Stimulated activated naive B cell treated with anti-CD40 and anti-IgM and Interleukin-4, amounts not matched to agents 10 μg/mL and 1 μg/mL and 100 μg/mL, for 72 hours (primary cell): ENCODE measurements around the gene TFDP1.

ENCODE experiments used
- ATAC-seq, 2 donors: fragments of 150-1000 bp; cut with Tn5 transposase; replicated peaks; 2 replicates each; pipeline ENCODE4 v1.10.0; 2021; ENCODE audit warnings: moderate library complexity in 1 of 2
- DNase-seq: peaks from one replicate; pipeline ENCODE4 v3.0.0; 2021
- H3K27ac Mint-ChIP-seq: one replicate; pipeline ENCODE4 v1.8.0; 2022; ENCODE audit warnings: mild to moderate bottlenecking, mixed read lengths
- H3K27me3 Mint-ChIP-seq, 2 donors: one replicate each; pipeline ENCODE4 v1.8.0; 2022; ENCODE audit warnings: mixed read lengths in 2 of 2
- H3K36me3 Mint-ChIP-seq, 2 donors: one replicate each; pipeline ENCODE4 v1.8.0; 2022; ENCODE audit warnings: mixed read lengths in 2 of 2, mild to moderate bottlenecking in 1 of 2
- H3K4me1 Mint-ChIP-seq, 2 donors: one replicate each; pipeline ENCODE4 v1.8.0; 2022; ENCODE audit warnings: mixed read lengths in 2 of 2, mild to moderate bottlenecking in 1 of 2
- H3K4me3 Mint-ChIP-seq, 2 donors: one replicate each; pipeline ENCODE4 v1.8.0; 2022; ENCODE audit warnings: mild to moderate bottlenecking in 2 of 2, mixed read lengths in 2 of 2, moderate library complexity in 1 of 2
- H3K9me3 Mint-ChIP-seq, 2 donors: one replicate each; pipeline ENCODE4 v1.8.0; 2022; ENCODE audit warnings: mixed read lengths in 2 of 2, mild to moderate bottlenecking in 1 of 2

TFDP1 gene

GRCh38 chr13:113567681-113568080, 16.9 kb upstream of the TFDP1 start:
- Mint-ChIP-seq H3K27ac (no peak overlapping the region), H3K9me3 (peaks cover 0 to 2% of the 10 kb centered on the region in 2 donors), H3K4me1 (no peaks in the 10 kb centered on the region), H3K36me3 (no peaks in the 10 kb centered on the region), H3K4me3 (no peak overlapping the region), H3K27me3 (peaks cover 35 to 56% of the 10 kb centered on the region in 2 donors)
- DNase-seq = no peak
- no peak for ATAC-seq

- no peak for ATAC-seq
- Mint-ChIP-seq H3K36me3 (peaks cover 0 to 4% of the 10 kb centered on the region in 2 donors), H3K4me1 (no peaks in the 10 kb centered on the region), H3K27ac (no peak overlapping the region), H3K9me3 (peaks cover 14 to 15% of the 10 kb centered on the region in 2 donors), H3K4me3 (no peak overlapping the region), H3K27me3 (peaks cover 20 to 36% of the 10 kb centered on the region in 2 donors)
- DNase-seq = no peak
These were observed 11.5 kb upstream of the TFDP1 start for GRCh38 chr13:113573065-113573464.

GRCh38 chr13:113576597-113576996, 8.0 kb upstream of the TFDP1 start:
- Mint-ChIP-seq H3K27ac (no peak overlapping the region), H3K36me3 (peaks cover 0 to 4% of the 10 kb centered on the region in 2 donors), H3K4me1 (no peaks in the 10 kb centered on the region), H3K4me3 (no peak overlapping the region), H3K27me3 (peaks cover 14 to 17% of the 10 kb centered on the region in 2 donors), H3K9me3 (peaks cover 15 to 18% of the 10 kb centered on the region in 2 donors)
- ATAC-seq (no peak), DNase-seq (no peak)

DNA sequence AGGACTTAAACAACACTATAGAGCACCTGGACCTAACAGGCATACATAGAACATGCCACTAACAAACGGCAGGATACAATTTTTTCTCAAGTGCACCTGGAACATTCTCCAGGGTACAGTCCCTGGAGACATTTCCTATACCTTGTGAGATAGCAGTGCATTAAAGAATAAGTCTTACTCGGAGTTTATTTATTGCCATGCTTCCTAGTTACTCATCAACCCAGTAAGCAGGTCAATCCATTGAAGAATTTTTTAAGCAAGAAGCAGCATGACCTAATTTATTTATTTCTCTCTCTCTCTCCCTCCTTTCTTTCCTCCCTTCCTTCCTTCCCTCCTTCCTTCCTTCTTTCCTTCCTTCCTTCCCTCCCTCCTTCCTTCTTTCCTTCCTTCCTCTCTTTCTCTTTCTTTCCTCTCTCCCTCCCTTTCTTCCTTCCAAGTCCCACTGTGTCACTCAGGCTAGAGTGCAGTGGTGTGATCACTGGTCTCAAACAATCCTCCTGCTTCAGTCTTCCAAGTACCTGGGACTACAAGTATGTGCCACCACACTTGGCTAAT, 6.6 kb upstream of the TFDP1 start:
- H3K4me1 Mint-ChIP-seq = no peaks in the 10 kb centered on the region
- no peak for ATAC-seq
- H3K9me3 Mint-ChIP-seq = peaks cover 13 to 18% of the 10 kb centered on the region in 2 donors
- peaks cover 0 to 4% of the 10 kb centered on the region in 2 donors for H3K36me3 Mint-ChIP-seq
- H3K27ac Mint-ChIP-seq = no peak overlapping the region
- H3K4me3 Mint-ChIP-seq = no peak overlapping the region
- DNase-seq = no peak
- peaks cover 12 to 14% of the 10 kb centered on the region in 2 donors for H3K27me3 Mint-ChIP-seq

DNA sequence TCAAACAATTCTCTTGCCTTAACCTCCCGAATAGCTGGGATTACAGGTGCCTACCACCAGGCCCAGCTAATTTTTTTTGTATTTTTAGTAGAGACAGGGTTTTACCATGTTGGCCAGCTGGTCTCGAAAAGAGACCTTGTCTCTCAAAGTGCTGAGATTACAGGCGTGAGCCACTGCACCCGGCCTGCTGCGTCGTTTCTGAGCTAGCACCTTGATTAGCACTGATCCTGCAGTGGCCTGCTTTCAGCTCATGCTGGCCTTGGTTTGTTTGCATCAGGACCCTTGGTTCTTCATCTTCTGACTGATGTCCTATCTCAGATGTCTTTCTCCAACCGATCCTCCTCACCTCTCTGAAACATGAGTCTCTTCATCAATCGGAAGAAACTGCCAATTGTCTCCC, 4.9 kb upstream of the TFDP1 start:
- Mint-ChIP-seq H3K27me3 (peaks cover 5 to 8% of the 10 kb centered on the region in 2 donors), H3K4me3 (no peak overlapping the region), H3K4me1 (peaks cover 7 to 8% of the 10 kb centered on the region in 2 donors), H3K36me3 (peaks cover 4% of the 10 kb centered on the region in 2 donors), H3K27ac (no peak overlapping the region), H3K9me3 (peaks cover 10 to 13% of the 10 kb centered on the region in 2 donors)
- DNase-seq (no peak), ATAC-seq (no peak)

DNA sequence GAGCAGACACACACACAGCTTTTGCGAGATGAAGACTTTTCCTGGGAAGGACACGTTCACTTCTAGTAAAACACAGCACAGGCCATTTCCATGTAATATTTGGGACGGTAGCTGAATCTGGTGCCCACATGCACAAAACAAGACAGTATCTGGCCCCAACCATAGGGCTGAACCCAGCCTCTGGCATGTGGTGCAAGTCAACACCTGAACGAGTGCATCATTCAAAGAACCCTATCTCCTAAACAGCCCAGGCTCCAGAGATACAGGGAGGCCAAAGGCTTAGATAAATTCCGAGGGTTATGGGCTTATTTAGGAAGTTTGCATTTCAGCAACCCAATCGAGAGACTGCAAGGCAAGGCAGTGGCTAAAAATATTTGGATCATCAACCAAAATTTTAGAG, 2.7 kb upstream of the TFDP1 start:
- no peak overlapping the region for H3K4me3 Mint-ChIP-seq

GRCh38 chr13:113582841-113583631, 1.5 kb upstream of the TFDP1 start:
- Mint-ChIP-seq H3K4me1 (peaks cover 13 to 23% of the 10 kb centered on the region in 2 donors), H3K9me3 (peaks cover 2 to 3% of the 10 kb centered on the region in 2 donors), H3K4me3 (peak overlapping the region; percentile 1 to 67), H3K27me3 (peaks cover 0 to 3% of the 10 kb centered on the region in 2 donors), H3K36me3 (peaks cover 9 to 11% of the 10 kb centered on the region in 2 donors), H3K27ac (no peak overlapping the region)
- ATAC-seq (no peak), DNase-seq (no peak)

More for the DNA sequence above, 2.7 kb upstream of the TFDP1 start:
- Mint-ChIP-seq H3K4me1 (peaks cover 10 to 17% of the 10 kb centered on the region in 2 donors), H3K27ac (no peak overlapping the region), H3K9me3 (peaks cover 6 to 9% of the 10 kb centered on the region in 2 donors), H3K36me3 (peaks cover 4 to 6% of the 10 kb centered on the region in 2 donors), H3K27me3 (peaks cover 5% of the 10 kb centered on the region in 2 donors)
- DNase-seq (no peak), ATAC-seq (no peak)

DNA sequence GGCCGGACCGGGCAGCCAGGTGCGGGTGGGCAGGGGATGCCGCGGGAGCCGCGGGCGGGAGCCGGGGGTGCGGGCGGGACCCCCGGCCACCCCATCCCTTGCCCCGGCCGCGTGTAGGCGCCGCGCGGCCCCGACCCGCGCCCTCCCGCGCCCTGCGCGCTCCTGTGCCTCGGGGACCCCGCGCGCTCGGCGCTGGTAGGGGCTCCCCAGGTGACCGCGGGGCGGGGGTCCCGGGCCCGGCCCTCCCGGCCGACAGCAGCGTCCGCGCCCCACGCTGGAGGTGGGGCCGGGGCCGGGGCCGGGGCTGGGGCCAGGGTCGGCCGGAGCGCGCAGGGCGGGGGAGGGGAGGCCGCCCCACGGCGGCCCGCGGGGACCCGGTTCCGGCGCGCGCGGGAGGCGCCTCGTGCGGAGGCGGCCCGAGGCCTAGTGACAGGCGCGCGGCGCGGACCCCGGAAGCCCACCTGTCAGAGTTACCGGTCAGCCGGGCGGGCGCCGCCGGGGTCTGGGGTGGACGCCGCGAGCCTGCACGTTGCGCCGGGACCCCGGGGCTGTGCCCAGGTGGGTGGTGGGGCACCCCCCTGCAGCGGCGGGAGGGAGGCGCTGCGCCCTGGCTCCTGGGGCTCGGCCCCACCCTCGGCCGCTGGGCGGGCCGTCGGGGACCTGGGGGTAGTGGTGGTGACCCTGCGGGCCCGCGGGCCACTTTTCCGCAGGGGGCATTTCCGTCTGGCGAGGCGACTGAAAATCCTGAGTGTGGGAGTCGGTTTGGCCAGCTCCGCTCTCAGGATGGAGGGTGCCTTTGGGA, 518 bp downstream of the TFDP1 start:
- Mint-ChIP-seq H3K4me1 (peaks cover 19 to 34% of the 10 kb centered on the region in 2 donors), H3K36me3 (peaks cover 22 to 24% of the 10 kb centered on the region in 2 donors), H3K27ac (peak overlapping the region; percentile 84), H3K4me3 (peak overlapping the region; percentile 81 to 82), H3K9me3 (no peaks in the 10 kb centered on the region), H3K27me3 (no peaks in the 10 kb centered on the region)
- DNase-seq = peak; percentile 21
- ATAC-seq = peak; percentile 49 to 53

- peak overlapping the region; percentile 81 to 82 for H3K4me3 Mint-ChIP-seq
- H3K36me3 Mint-ChIP-seq = peaks cover 29% of the 10 kb centered on the region in 2 donors
- ATAC-seq (no peak), DNase-seq (no peak)
- no peaks in the 10 kb centered on the region for H3K27me3 Mint-ChIP-seq
- peaks cover 19 to 34% of the 10 kb centered on the region in 2 donors for H3K4me1 Mint-ChIP-seq
- H3K9me3 Mint-ChIP-seq = no peaks in the 10 kb centered on the region
- H3K27ac Mint-ChIP-seq = peak overlapping the region; percentile 84
These were observed 1.3 kb downstream of the TFDP1 start for GRCh38 chr13:113585896-113586295.

GRCh38 chr13:113586661-113587479, 2.3 kb downstream of the TFDP1 start:
- ATAC-seq = no peak
- no peak for DNase-seq
- Mint-ChIP-seq H3K27ac (no peak overlapping the region), H3K27me3 (no peaks in the 10 kb centered on the region), H3K36me3 (peaks cover 33 to 35% of the 10 kb centered on the region in 2 donors), H3K4me3 (peak overlapping the region; percentile 39 to 81), H3K9me3 (no peaks in the 10 kb centered on the region), H3K4me1 (peaks cover 19 to 34% of the 10 kb centered on the region in 2 donors)

GRCh38 chr13:113588394-113589111, 4.0 kb downstream of the TFDP1 start:
- H3K36me3 Mint-ChIP-seq = peaks cover 42 to 45% of the 10 kb centered on the region in 2 donors
- no peaks in the 10 kb centered on the region for H3K9me3 Mint-ChIP-seq
- H3K27me3 Mint-ChIP-seq = no peaks in the 10 kb centered on the region
- no peak for DNase-seq
- no peak for ATAC-seq
- no peak overlapping the region for H3K4me3 Mint-ChIP-seq
- H3K27ac Mint-ChIP-seq = peak overlapping the region; percentile 0
- peaks cover 16 to 34% of the 10 kb centered on the region in 2 donors for H3K4me1 Mint-ChIP-seq

DNA sequence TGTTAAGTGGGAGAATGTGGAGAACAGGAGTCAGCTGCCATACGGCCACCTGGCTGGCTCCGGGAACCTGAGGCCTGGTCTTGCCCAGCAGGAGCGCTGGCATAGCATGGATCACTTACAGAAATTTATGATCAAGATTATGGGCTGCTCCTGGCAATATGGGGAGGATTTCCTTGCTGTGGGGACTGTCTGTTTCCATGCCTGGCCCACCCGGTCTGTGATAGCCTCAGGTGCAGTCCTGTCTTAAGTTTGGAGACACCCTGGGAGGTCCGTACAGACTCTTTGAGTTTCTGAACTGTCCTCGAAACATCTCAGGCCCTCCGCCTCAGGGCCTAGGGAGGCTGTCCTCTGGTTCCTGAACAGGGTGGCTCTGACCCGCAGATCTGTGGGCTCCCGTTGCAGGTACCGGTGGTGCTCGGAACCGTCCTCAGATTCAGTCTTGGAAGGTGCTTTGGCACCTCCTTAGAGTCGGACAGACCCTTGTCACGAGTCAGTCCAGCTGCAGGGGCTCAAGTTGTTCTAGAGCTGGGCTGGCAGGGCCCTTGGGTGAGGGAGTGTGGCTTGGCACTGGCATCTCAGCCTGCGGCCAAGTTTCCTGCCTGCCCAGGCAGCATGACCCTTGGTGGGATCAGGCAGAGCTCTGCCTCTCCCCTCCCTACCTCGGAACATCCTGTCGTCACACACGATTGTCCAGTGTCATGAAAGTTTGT, 4.9 kb downstream of the TFDP1 start:
- no peaks in the 10 kb centered on the region for H3K27me3 Mint-ChIP-seq
- H3K9me3 Mint-ChIP-seq = no peaks in the 10 kb centered on the region
- no peak for DNase-seq
- H3K4me3 Mint-ChIP-seq = no peak overlapping the region
- H3K4me1 Mint-ChIP-seq = peaks cover 12 to 27% of the 10 kb centered on the region in 2 donors
- no peak overlapping the region for H3K27ac Mint-ChIP-seq
- ATAC-seq = no peak
- H3K36me3 Mint-ChIP-seq = peaks cover 42 to 43% of the 10 kb centered on the region in 2 donors

GRCh38 chr13:113589961-113590339, 5.4 kb downstream of the TFDP1 start:
- H3K4me3 Mint-ChIP-seq = no peak overlapping the region
- H3K4me1 Mint-ChIP-seq = peaks cover 12 to 27% of the 10 kb centered on the region in 2 donors
- H3K27ac Mint-ChIP-seq = no peak overlapping the region

More at GRCh38 chr13:113589961-113590339, 5.4 kb downstream of the TFDP1 start:
- Mint-ChIP-seq H3K27me3 (no peaks in the 10 kb centered on the region), H3K36me3 (peaks cover 45% of the 10 kb centered on the region in 2 donors), H3K9me3 (peaks cover 0 to 1% of the 10 kb centered on the region in 2 donors)
- ATAC-seq = no peak
- DNase-seq = no peak
